ENCODE measurements around the gene CBR1.

GRCh38 chr21:36024782-36025181 is 45.0 kb upstream of the CBR1 start:
- TF ChIP-seq CTCF (IDR thresholded peaks at IDR 0.05; ENCODE audit: insufficient read depth, low read length, poor library complexity, severe bottlenecking) = no peak
- no peak for TF ChIP-seq EZH2phosphoT487 (conservative IDR thresholded peaks at IDR 0.05; ENCODE audit: low read length)

Measured in SU-DHL-6 (cell line).